Measurements from ENCODE around the gene PRCC.

PRCC gene

DNA sequence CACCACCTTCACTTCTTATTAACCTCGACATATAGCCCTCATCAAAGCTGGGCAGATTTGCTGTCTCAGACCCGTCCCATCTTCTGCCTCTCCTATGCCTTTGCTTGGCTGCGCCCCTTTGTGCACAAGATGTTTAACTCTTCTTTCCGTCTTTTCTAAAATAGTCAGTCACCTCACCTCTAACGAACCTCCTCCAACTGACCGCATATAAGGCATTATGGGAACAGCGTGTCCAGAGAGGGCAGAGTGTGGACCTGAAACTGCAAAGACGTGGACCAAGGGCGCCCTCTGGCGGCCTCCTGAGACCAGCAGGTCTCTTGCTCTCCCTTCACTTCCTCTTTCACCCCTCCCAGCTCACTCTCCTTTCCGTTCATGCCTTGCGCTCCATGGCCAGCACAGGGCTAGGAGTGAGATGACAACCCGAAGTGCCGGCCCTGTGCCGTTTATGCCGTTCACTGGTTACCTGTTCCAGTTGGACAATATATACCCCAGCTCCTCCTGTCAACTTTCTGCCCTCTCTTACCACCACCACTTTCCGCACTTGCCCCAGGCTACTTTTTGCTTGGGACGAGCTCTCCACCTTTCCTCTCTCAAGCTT lies 41.6 kb upstream of the PRCC start:
- H3K79me2 ChIP-seq (ENCODE audit: insufficient read depth, low read length): peaks cover 45% of the 10 kb centered on the region
- peak overlapping the region; percentile 76 for H3K27ac ChIP-seq (ENCODE audit: low read depth, low read length, poor library complexity, severe bottlenecking)
- peak overlapping the region; percentile 100 for H3K9ac ChIP-seq (ENCODE audit: low read length)
- no peaks in the 10 kb centered on the region for H3K9me3 ChIP-seq (ENCODE audit: low read length)
- no peaks in the 10 kb centered on the region for H3K27me3 ChIP-seq (ENCODE audit: insufficient read depth, low read length)
- H3K4me1 ChIP-seq (ENCODE audit: insufficient read depth, low read length, severe bottlenecking): peaks cover 48% of the 10 kb centered on the region
- H3K4me2 ChIP-seq (ENCODE audit: low read length): peak overlapping the region; percentile 87
- TF ChIP-seq EZH2 (IDR thresholded peaks at IDR 0.05; ENCODE audit: borderline replicate concordance, low read length): no peak
- TF ChIP-seq, protein P1, sequence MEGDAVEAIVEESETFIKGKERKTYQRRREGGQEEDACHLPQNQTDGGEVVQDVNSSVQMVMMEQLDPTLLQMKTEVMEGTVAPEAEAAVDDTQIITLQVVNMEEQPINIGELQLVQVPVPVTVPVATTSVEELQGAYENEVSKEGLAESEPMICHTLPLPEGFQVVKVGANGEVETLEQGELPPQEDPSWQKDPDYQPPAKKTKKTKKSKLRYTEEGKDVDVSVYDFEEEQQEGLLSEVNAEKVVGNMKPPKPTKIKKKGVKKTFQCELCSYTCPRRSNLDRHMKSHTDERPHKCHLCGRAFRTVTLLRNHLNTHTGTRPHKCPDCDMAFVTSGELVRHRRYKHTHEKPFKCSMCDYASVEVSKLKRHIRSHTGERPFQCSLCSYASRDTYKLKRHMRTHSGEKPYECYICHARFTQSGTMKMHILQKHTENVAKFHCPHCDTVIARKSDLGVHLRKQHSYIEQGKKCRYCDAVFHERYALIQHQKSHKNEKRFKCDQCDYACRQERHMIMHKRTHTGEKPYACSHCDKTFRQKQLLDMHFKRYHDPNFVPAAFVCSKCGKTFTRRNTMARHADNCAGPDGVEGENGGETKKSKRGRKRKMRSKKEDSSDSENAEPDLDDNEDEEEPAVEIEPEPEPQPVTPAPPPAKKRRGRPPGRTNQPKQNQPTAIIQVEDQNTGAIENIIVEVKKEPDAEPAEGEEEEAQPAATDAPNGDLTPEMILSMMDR (IDR thresholded peaks at IDR 0.05; ENCODE audit: low read length): peak; percentile 95
- H3K4me3 ChIP-seq (ENCODE audit: low read depth, low read length, poor library complexity, severe bottlenecking): peak overlapping the region; percentile 100
- no peaks in the 10 kb centered on the region for H3F3A ChIP-seq (ENCODE audit: insufficient read depth, low read length)
- peaks cover 60% of the 10 kb centered on the region for H3K36me3 ChIP-seq (ENCODE audit: insufficient read depth, low read length)
- H3K9me2 ChIP-seq (ENCODE audit: low read depth, low read length): no peaks in the 10 kb centered on the region
- no peak overlapping the region for H2AFZ ChIP-seq (ENCODE audit: low read length)
- 0 out of 2 replicates have a peak, but pooled peaks cover 3% of the 10 kb centered on the region for H4K20me1 ChIP-seq (ENCODE audit: insufficient read depth, low read length)

DNA sequence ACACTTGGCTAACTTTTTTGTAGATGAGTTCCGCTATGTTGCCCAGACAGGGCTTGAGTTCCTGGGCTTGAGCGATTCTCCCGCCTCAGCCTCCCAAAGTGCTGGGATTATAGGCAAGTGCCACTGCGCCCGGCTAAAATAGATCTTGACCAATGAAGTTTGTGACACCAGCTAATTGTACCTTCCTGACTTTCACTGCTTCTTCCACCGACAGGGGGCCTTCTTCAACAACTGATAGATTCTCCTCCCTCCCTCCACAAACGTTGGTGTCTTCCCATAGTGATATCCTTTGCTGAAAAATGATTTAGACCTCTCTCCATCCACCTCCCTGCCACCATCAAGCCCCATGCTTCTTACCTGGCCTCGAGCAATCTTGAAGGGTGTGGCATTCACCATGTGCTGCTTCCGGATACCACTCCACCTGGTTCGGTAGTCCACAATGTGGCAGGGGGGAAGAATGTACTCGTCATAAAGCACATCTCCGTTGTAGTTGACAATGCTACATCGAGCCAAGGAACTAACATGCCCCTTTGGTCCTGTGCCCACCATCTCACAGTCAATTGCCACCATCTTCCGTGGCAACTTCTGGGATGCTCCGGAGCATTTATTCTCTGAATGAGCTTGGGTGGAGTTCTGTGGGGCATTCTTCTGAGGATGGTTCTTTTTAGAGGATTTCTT lies 40.6 kb upstream of the PRCC start:
- H3K4me2 ChIP-seq (ENCODE audit: low read length): peak overlapping the region; percentile 87
- H3K9me2 ChIP-seq (ENCODE audit: low read depth, low read length): no peaks in the 10 kb centered on the region
- peak overlapping the region; percentile 76 for H3K27ac ChIP-seq (ENCODE audit: low read depth, low read length, poor library complexity, severe bottlenecking)
- H3K79me2 ChIP-seq (ENCODE audit: insufficient read depth, low read length): peaks cover 45% of the 10 kb centered on the region
- H3K4me3 ChIP-seq (ENCODE audit: low read depth, low read length, poor library complexity, severe bottlenecking): peak overlapping the region; percentile 100
- H3F3A ChIP-seq (ENCODE audit: insufficient read depth, low read length): no peaks in the 10 kb centered on the region; the same call in 1 of the 2 replicates
- peak overlapping the region; percentile 100 for H3K9ac ChIP-seq (ENCODE audit: low read length)
- H3K9me3 ChIP-seq (ENCODE audit: low read length): no peaks in the 10 kb centered on the region
- peaks cover 48% of the 10 kb centered on the region for H3K4me1 ChIP-seq (ENCODE audit: insufficient read depth, low read length, severe bottlenecking)
- peaks cover 51% of the 10 kb centered on the region for H3K36me3 ChIP-seq (ENCODE audit: insufficient read depth, low read length)
- H2AFZ ChIP-seq (ENCODE audit: low read length): no peak overlapping the region
- H3K27me3 ChIP-seq (ENCODE audit: insufficient read depth, low read length): no peaks in the 10 kb centered on the region
- H4K20me1 ChIP-seq (ENCODE audit: insufficient read depth, low read length): 0 out of 2 replicates have a peak, but pooled peaks cover 3% of the 10 kb centered on the region
- TF ChIP-seq, protein P1 (IDR thresholded peaks at IDR 0.05; ENCODE audit: low read length): peak; percentile 76
- no peak for TF ChIP-seq EZH2 (IDR thresholded peaks at IDR 0.05; ENCODE audit: borderline replicate concordance, low read length)

DNA sequence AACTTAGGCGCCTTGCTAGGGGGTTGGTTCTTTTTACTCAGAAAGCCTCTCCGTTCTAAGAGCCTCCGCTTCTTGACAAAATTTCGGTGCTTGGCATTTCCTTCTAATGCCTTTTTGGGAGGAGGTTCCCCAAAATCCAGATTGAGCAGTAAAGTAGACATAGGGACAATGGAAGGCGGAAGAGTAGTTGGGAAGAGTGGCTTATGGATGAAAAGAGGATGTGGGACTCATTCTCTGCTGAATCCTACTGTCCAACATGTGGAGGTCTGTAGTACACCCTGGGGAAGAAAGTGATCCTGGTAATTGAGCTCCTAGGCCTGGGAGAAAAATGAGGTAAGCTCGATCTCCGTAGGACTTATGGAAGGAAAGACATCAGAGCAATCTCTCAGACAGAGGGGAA lies 39.8 kb upstream of the PRCC start:
- peak overlapping the region; percentile 87 for H3K4me2 ChIP-seq (ENCODE audit: low read length)
- no peaks in the 10 kb centered on the region for H3K9me3 ChIP-seq (ENCODE audit: low read length)
- H3K4me1 ChIP-seq (ENCODE audit: insufficient read depth, low read length, severe bottlenecking): peaks cover 48% of the 10 kb centered on the region
- peak overlapping the region; percentile 100 for H3K4me3 ChIP-seq (ENCODE audit: low read depth, low read length, poor library complexity, severe bottlenecking)
- peak overlapping the region; percentile 100 for H3K9ac ChIP-seq (ENCODE audit: low read length)
- peaks cover 45% of the 10 kb centered on the region for H3K36me3 ChIP-seq (ENCODE audit: insufficient read depth, low read length)
- TF ChIP-seq EZH2 (IDR thresholded peaks at IDR 0.05; ENCODE audit: borderline replicate concordance, low read length): no peak
- TF ChIP-seq, protein P1 (IDR thresholded peaks at IDR 0.05; ENCODE audit: low read length): no peak
- no peaks in the 10 kb centered on the region for H3K9me2 ChIP-seq (ENCODE audit: low read depth, low read length)
- H3K27me3 ChIP-seq (ENCODE audit: insufficient read depth, low read length): no peaks in the 10 kb centered on the region
- H3K79me2 ChIP-seq (ENCODE audit: insufficient read depth, low read length): peaks cover 45% of the 10 kb centered on the region
- no peaks in the 10 kb centered on the region; the same call in 1 of the 2 replicates for H3F3A ChIP-seq (ENCODE audit: insufficient read depth, low read length)
- H4K20me1 ChIP-seq (ENCODE audit: insufficient read depth, low read length): 0 out of 2 replicates have a peak, but pooled peaks cover 3% of the 10 kb centered on the region
- peak overlapping the region; percentile 76 for H3K27ac ChIP-seq (ENCODE audit: low read depth, low read length, poor library complexity, severe bottlenecking)
- H2AFZ ChIP-seq (ENCODE audit: low read length): no peak overlapping the region
